Measurements from ENCODE around the gene C1QL1.

DNA sequence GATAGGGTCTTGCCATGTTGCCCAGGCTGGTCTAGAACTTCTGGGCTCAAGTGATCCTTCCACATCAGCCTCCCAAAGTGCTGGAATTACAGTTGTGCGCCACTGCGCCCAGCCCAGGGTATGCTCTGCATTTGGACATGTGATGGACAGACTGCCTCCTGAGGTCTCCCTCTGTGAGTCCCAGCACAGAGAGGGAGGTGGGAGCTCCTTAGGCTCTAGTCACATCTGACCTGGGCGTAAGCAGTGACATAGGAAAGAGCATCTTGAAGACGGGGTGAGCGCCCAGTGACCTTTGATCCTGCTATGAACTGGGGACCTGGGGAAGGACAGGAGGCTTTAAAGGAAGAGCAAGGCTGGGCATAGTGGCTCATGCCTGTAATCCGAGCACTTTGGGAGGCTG, 50.6 kb downstream of the C1QL1 start:
- no peak for TF ChIP-seq EZH2 (IDR thresholded peaks at IDR 0.05; ENCODE audit: insufficient read depth, poor library complexity, severe bottlenecking)
- TF ChIP-seq EZH2phosphoT487 (IDR thresholded peaks at IDR 0.05; ENCODE audit: insufficient read depth, low read depth): no peak
